Coronary artery (tissue), 2 donors: ENCODE measurements around the gene MAPK10.
"Not testable (repeated sequence)": the region's sequence is repeated elsewhere in the genome, so short reads cannot be mapped to it uniquely, and the experiment has no call there.

ENCODE experiments used
- DNase-seq: peaks from one replicate; pipeline ENCODE4 v3.0.0-alpha.2; 2017; ENCODE audit warnings: low spot score
- H3K27ac ChIP-seq, 2 donors: fragments of 200-600 bp; sonication (generic); one replicate each; pipeline ENCODE4 v1.5.1; 2016 to 2019
- H3K4me3 ChIP-seq: fragments of 200-600 bp; sonication (generic); 2 replicates; pipeline ENCODE4 v1.5.1; 2016; ENCODE audit warnings: mild to moderate bottlenecking, moderate library complexity
- CTCF ChIP-seq: fragments of 200-600 bp; sonication (generic); IDR thresholded peaks from one replicate; pipeline ENCODE4 v1.5.1; 2019; ENCODE audit warnings: antibody characterized with exemption

Gene MAPK10

GRCh38 chr4:86098691-86099090 lies 261.2 kb downstream of the MAPK10 start:
- DNase-seq: no peak
- no peak overlapping the region for H3K4me3 ChIP-seq
- TF ChIP-seq CTCF: no peak
- no peak overlapping the region for H3K27ac ChIP-seq

DNA sequence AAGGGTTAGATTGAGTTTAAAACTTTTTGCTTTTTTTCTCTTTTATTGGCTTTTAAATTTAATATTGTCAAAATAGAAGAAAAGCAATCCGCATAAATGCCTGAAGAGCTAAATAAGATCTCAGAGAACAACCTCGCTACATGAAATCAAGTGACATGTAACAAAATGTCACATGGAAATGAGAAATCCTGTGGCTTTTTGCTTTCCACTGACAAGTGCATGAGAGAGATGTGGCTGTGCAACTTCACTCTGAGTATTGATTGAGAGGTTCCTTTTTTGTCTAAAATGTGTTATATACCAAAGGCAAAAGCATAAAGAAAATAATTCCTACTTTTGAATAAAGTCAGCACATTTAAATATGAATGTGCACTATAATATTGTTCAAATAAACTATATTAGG lies 263.5 kb downstream of the MAPK10 start:
- Histone ChIP-seq H3K4me3 (no peak overlapping the region), H3K27ac (no peak overlapping the region)
- no peak for DNase-seq
- no peak for TF ChIP-seq CTCF

- DNase-seq: no peak
Measured at GRCh38 chr4:86092684-86093083, 267.2 kb downstream of the MAPK10 start.

GRCh38 chr4:86091201-86091600 lies 268.7 kb downstream of the MAPK10 start:
- DNase-seq: no peak
- no peak for TF ChIP-seq CTCF
- Histone ChIP-seq H3K4me3 (no peak overlapping the region), H3K27ac (no peak overlapping the region)

More at GRCh38 chr4:86092684-86093083, 267.2 kb downstream of the MAPK10 start:
- H3K4me3 ChIP-seq: no peak overlapping the region
- no peak for TF ChIP-seq CTCF
- no peak overlapping the region for H3K27ac ChIP-seq

DNA sequence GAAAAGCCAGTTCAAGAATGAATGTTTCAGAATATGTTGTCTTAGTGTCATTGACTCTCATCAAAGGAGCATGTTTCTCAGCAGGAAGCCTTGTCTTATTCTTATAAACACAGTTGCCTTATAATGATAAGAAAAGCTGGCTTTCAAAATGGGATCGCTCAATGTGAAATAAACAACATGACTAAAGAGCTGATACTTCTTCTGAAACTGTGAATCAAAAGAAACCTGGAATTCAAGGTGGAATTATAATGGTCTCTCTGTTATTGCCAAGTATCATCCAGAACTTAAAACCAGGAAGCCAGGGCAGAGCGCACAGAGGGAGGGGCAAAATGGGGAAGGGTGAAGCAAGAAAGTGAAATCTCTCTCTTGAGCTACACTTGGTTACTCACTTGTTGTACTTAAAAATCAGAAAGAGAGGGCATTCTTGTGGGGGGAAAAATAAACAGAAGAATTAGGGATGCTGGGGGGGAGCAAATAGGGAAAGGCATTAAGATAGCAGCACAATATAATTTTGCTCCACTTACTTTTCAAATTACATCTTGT lies 270.0 kb downstream of the MAPK10 start:
- no peak for DNase-seq
- Histone ChIP-seq H3K4me3 (no peak overlapping the region), H3K27ac (no peak overlapping the region)
- no peak for TF ChIP-seq CTCF

GRCh38 chr4:86089053-86089452 lies 270.8 kb downstream of the MAPK10 start:
- H3K4me3 ChIP-seq: no peak overlapping the region
- no peak for DNase-seq
- no peak overlapping the region for H3K27ac ChIP-seq
- TF ChIP-seq CTCF: no peak

- DNase-seq, H3K4me3 ChIP-seq, H3K27ac ChIP-seq: not testable (repeated sequence)
Measured at GRCh38 chr4:86075796-86076195, 284.1 kb downstream of the MAPK10 start.

- no peak for TF ChIP-seq CTCF
- Histone ChIP-seq H3K27ac (no peak overlapping the region), H3K4me3 (no peak overlapping the region)
- no peak for DNase-seq
Measured at GRCh38 chr4:86060341-86060740, 299.5 kb downstream of the MAPK10 start.
